ENCODE data around the gene GALNT14. TPM values are rescaled to one million over a fixed set of nuclear protein-coding genes. Genes with fewer than 3 reads are reported as not detected.

Gene GALNT14
- total and polyA plus RNA-seq, 4 experiments from 2014 or later = 0.32 TPM; not detected in 3

- Mint-ChIP-seq H3K36me3 (no peaks in the 10 kb centered on the region), H3K27ac (no peak overlapping the region), H3K27me3 (peaks cover 10 to 12% of the 10 kb centered on the region in 2 donors), H3K4me1 (no peaks in the 10 kb centered on the region), H3K4me3 (no peak overlapping the region), H3K9me3 (peaks cover 0 to 3% (median 0%) of the 10 kb centered on the region in 8 donors)
- DNase-seq = no peak
- no peaks in the 10 kb centered on the region for H3K36me3 ChIP-seq (ENCODE audit: insufficient read depth, low read length)
- CTCF ChIA-PET (ENCODE audit: partially characterized antibody) = no interaction called here
- no peaks in the 10 kb centered on the region for H3K27me3 ChIP-seq (ENCODE audit: insufficient read depth, low read length)
- H3K27ac ChIP-seq (ENCODE audit: low read depth, low read length) = no peak overlapping the region
- no peak overlapping the region for H3K4me3 ChIP-seq (ENCODE audit: low read length in 2 of 2)
- POLR2A ChIA-PET (ENCODE audit: partially characterized antibody) = no interaction called here
- H3K9me3 ChIP-seq (ENCODE audit: control insufficient read depth in 1 of 2, low read length in 2 of 2) = no peaks in the 10 kb centered on the region
- intact Hi-C loops (cut with micrococcal nuclease) = no loop called here
- H3K4me1 ChIP-seq (ENCODE audit: insufficient read depth, low read length) = no peaks in the 10 kb centered on the region
Observed at GRCh38 chr2:31147645-31148044, 9.4 kb upstream of the GALNT14 start.

- H3K27me3 Mint-ChIP-seq = peaks cover 6 to 21% of the 10 kb centered on the region in 2 donors
- ChIA-PET POLR2A (ENCODE audit: partially characterized antibody) (no interaction called here), CTCF (ENCODE audit: partially characterized antibody) (interaction anchor here (2.9 kb wide), 1 partner anchor 9 kb away, joined by 8 read pairs; no protein-coding TSS in a partner anchor)
- H3K4me1 ChIP-seq (ENCODE audit: insufficient read depth, low read length) = peaks cover 8% of the 10 kb centered on the region
- intact Hi-C loops (cut with micrococcal nuclease) = no loop called here
- H3K36me3 Mint-ChIP-seq = no peaks in the 10 kb centered on the region
- no peak overlapping the region for H3K27ac ChIP-seq (ENCODE audit: low read depth, low read length)
- peaks cover 0 to 3% (median 0%) of the 10 kb centered on the region in 8 donors for H3K9me3 Mint-ChIP-seq
- no peak overlapping the region for H3K27ac Mint-ChIP-seq
- H3K4me3 Mint-ChIP-seq = no peak overlapping the region
- no peak overlapping the region for H3K4me3 ChIP-seq (ENCODE audit: low read length in 2 of 2)
- H3K4me1 Mint-ChIP-seq = peaks cover under 1 to 1% (median under 1%) of the 10 kb centered on the region in 4 donors
- no peaks in the 10 kb centered on the region for H3K9me3 ChIP-seq (ENCODE audit: control insufficient read depth in 1 of 2, low read length in 2 of 2)
- H3K27me3 ChIP-seq (ENCODE audit: insufficient read depth, low read length) = no peaks in the 10 kb centered on the region
- DNase-seq = no peak
- H3K36me3 ChIP-seq (ENCODE audit: insufficient read depth, low read length) = no peaks in the 10 kb centered on the region
Observed at GRCh38 chr2:31142110-31142509, 3.9 kb upstream of the GALNT14 start.

- Histone ChIP-seq H3K27me3 (ENCODE audit: insufficient read depth, low read length) (peaks cover 4% of the 10 kb centered on the region), H3K4me1 (ENCODE audit: insufficient read depth, low read length) (peaks cover 13% of the 10 kb centered on the region), H3K9me3 (ENCODE audit: control insufficient read depth in 1 of 2, low read length in 2 of 2) (no peaks in the 10 kb centered on the region), H3K27ac (ENCODE audit: low read depth, low read length) (no peak overlapping the region), H3K4me3 (ENCODE audit: low read length in 2 of 2) (no peak overlapping the region), H3K36me3 (ENCODE audit: insufficient read depth, low read length) (no peaks in the 10 kb centered on the region)
- peaks cover 0 to 3% (median 0%) of the 10 kb centered on the region in 8 donors for H3K9me3 Mint-ChIP-seq
- H3K4me3 Mint-ChIP-seq = no peak overlapping the region
- H3K27ac Mint-ChIP-seq = no peak overlapping the region
- peaks cover 6 to 7% (median 6%) of the 10 kb centered on the region in 4 donors for H3K4me1 Mint-ChIP-seq
- no peaks in the 10 kb centered on the region for H3K36me3 Mint-ChIP-seq
- DNase-seq = no peak
- intact Hi-C loops (cut with micrococcal nuclease) = no loop called here
- H3K27me3 Mint-ChIP-seq = peaks cover 12 to 27% of the 10 kb centered on the region in 2 donors
- CTCF ChIA-PET (ENCODE audit: partially characterized antibody) = interaction anchor here (2.9 kb wide), 1 partner anchor 10 kb away, joined by 8 read pairs; no protein-coding TSS in a partner anchor
- POLR2A ChIA-PET (ENCODE audit: partially characterized antibody) = no interaction called here
Observed at GRCh38 chr2:31141443-31142085, 3.3 kb upstream of the GALNT14 start.

- Mint-ChIP-seq H3K4me1 (peaks cover 6 to 11% (median 8%) of the 10 kb centered on the region in 4 donors), H3K9me3 (peaks cover 0 to 3% (median 0%) of the 10 kb centered on the region in 8 donors), H3K27me3 (peaks cover 25 to 39% of the 10 kb centered on the region in 2 donors), H3K36me3 (no peaks in the 10 kb centered on the region), H3K27ac (no peak overlapping the region), H3K4me3 (peak overlapping the region in 1 of 8 donors; percentile 39)
- intact Hi-C loops (cut with micrococcal nuclease) = no loop called here
- CTCF ChIA-PET (ENCODE audit: partially characterized antibody) = no interaction called here
- POLR2A ChIA-PET (ENCODE audit: partially characterized antibody) = no interaction called here
- no peaks in the 10 kb centered on the region for H3K36me3 ChIP-seq (ENCODE audit: insufficient read depth, low read length)
- no peak overlapping the region for H3K4me3 ChIP-seq (ENCODE audit: low read length in 2 of 2)
- H3K27ac ChIP-seq (ENCODE audit: low read depth, low read length) = no peak overlapping the region
- no peak for DNase-seq
- H3K4me1 ChIP-seq (ENCODE audit: insufficient read depth, low read length) = peaks cover 15% of the 10 kb centered on the region
- peaks cover 13% of the 10 kb centered on the region for H3K27me3 ChIP-seq (ENCODE audit: insufficient read depth, low read length)
- H3K9me3 ChIP-seq (ENCODE audit: control insufficient read depth in 1 of 2, low read length in 2 of 2) = no peaks in the 10 kb centered on the region
Observed at GRCh38 chr2:31140151-31140550, 1.9 kb upstream of the GALNT14 start.

- CTCF ChIA-PET (ENCODE audit: partially characterized antibody) = no interaction called here
- intact Hi-C loops (cut with micrococcal nuclease) = no loop called here
Observed at GRCh38 chr2:31139671-31140070, 1.4 kb upstream of the GALNT14 start.

GRCh38 chr2:31137211-31138036, 816 bp downstream of the GALNT14 start:
- peaks cover 35 to 52% of the 10 kb centered on the region in 2 donors for H3K27me3 Mint-ChIP-seq
- Histone ChIP-seq H3K9me3 (ENCODE audit: control insufficient read depth in 1 of 2, low read length in 2 of 2) (no peaks in the 10 kb centered on the region), H3K27me3 (ENCODE audit: insufficient read depth, low read length) (peaks cover 22% of the 10 kb centered on the region), H3K4me1 (ENCODE audit: insufficient read depth, low read length) (peaks cover 15% of the 10 kb centered on the region), H3K36me3 (ENCODE audit: insufficient read depth, low read length) (no peaks in the 10 kb centered on the region), H3K4me3 (ENCODE audit: low read length in 2 of 2) (peak overlapping the region in 1 of 2 donors; percentile 28), H3K27ac (ENCODE audit: low read depth, low read length) (no peak overlapping the region)
- H3K4me1 Mint-ChIP-seq = peaks cover 6 to 11% (median 8%) of the 10 kb centered on the region in 4 donors
- CTCF ChIA-PET (ENCODE audit: partially characterized antibody) = no interaction called here
- peak overlapping the region in 7 of 8 donors; percentile 52 to 76 (median 61) for H3K4me3 Mint-ChIP-seq
- H3K36me3 Mint-ChIP-seq = no peaks in the 10 kb centered on the region
- no peak for DNase-seq
- intact Hi-C loops (cut with micrococcal nuclease) = no loop called here
- POLR2A ChIA-PET (ENCODE audit: partially characterized antibody) = interaction anchor here (1.3 kb wide), 1 partner anchor 13 kb away, joined by 3 read pairs; no protein-coding TSS in a partner anchor
- peaks cover 0 to 3% (median 0%) of the 10 kb centered on the region in 8 donors for H3K9me3 Mint-ChIP-seq
- H3K27ac Mint-ChIP-seq = no peak overlapping the region

More at GRCh38 chr2:31139671-31140070, 1.4 kb upstream of the GALNT14 start:
- Histone ChIP-seq H3K4me1 (ENCODE audit: insufficient read depth, low read length) (peaks cover 15% of the 10 kb centered on the region), H3K9me3 (ENCODE audit: control insufficient read depth in 1 of 2, low read length in 2 of 2) (no peaks in the 10 kb centered on the region), H3K4me3 (ENCODE audit: low read length in 2 of 2) (no peak overlapping the region), H3K27ac (ENCODE audit: low read depth, low read length) (no peak overlapping the region), H3K27me3 (ENCODE audit: insufficient read depth, low read length) (peaks cover 18% of the 10 kb centered on the region), H3K36me3 (ENCODE audit: insufficient read depth, low read length) (no peaks in the 10 kb centered on the region)
- Mint-ChIP-seq H3K27ac (no peak overlapping the region), H3K4me3 (peak overlapping the region in 2 of 8 donors; percentile 0 to 39), H3K36me3 (no peaks in the 10 kb centered on the region), H3K27me3 (peaks cover 30 to 44% of the 10 kb centered on the region in 2 donors), H3K4me1 (peaks cover 6 to 11% (median 8%) of the 10 kb centered on the region in 4 donors), H3K9me3 (peaks cover 0 to 3% (median 0%) of the 10 kb centered on the region in 8 donors)
- no peak for DNase-seq
- POLR2A ChIA-PET (ENCODE audit: partially characterized antibody) = no interaction called here

GRCh38 chr2:31136732-31137131, 1.5 kb downstream of the GALNT14 start:
- H3K4me3 ChIP-seq (ENCODE audit: low read length in 2 of 2) = no peak overlapping the region
- peaks cover 38 to 47% of the 10 kb centered on the region in 2 donors for H3K27me3 Mint-ChIP-seq
- H3K36me3 Mint-ChIP-seq = no peaks in the 10 kb centered on the region
- peaks cover 6 to 11% (median 8%) of the 10 kb centered on the region in 4 donors for H3K4me1 Mint-ChIP-seq
- no peak overlapping the region for H3K27ac ChIP-seq (ENCODE audit: low read depth, low read length)
- H3K4me1 ChIP-seq (ENCODE audit: insufficient read depth, low read length) = peaks cover 15% of the 10 kb centered on the region
- peak overlapping the region in 7 of 8 donors; percentile 52 to 76 (median 61) for H3K4me3 Mint-ChIP-seq
- intact Hi-C loops (cut with micrococcal nuclease) = no loop called here
- peaks cover 22% of the 10 kb centered on the region for H3K27me3 ChIP-seq (ENCODE audit: insufficient read depth, low read length)
- no peaks in the 10 kb centered on the region for H3K9me3 ChIP-seq (ENCODE audit: control insufficient read depth in 1 of 2, low read length in 2 of 2)
- no peak overlapping the region for H3K27ac Mint-ChIP-seq
- no peaks in the 10 kb centered on the region for H3K36me3 ChIP-seq (ENCODE audit: insufficient read depth, low read length)
- POLR2A ChIA-PET (ENCODE audit: partially characterized antibody) = no interaction called here
- CTCF ChIA-PET (ENCODE audit: partially characterized antibody) = no interaction called here
- no peak for DNase-seq
- H3K9me3 Mint-ChIP-seq = peaks cover 0 to 3% (median 0%) of the 10 kb centered on the region in 8 donors
